K562 (cell line): ENCODE results near the gene DOCK4. TPM values are rescaled to one million over a fixed set of nuclear protein-coding genes. Genes with fewer than 3 reads are reported as not detected.
A peak's percentile ranks its signal among the peaks of the same experiment; 100 is the strongest.
"Not testable (repeated sequence)": the region's sequence is repeated elsewhere in the genome, so short reads cannot be mapped to it uniquely, and the experiment has no call there.

ENCODE experiments used
- ATAC-seq: fragments of 200-7000 bp; cut with Tn5 transposase; 3 replicates; pipeline ENCODE4 v1.9.1; 2020; ENCODE audit warnings: moderate library complexity
- BruUV-seq: library from RNA; stranded (reverse); fragments of 400-500 nt; replicated peaks from 2 replicates; lab custom pipeline; 2021; lab: Mats Ljungman, UMichigan
- CTCF ChIA-PET: fragments of 300-600 bp; formaldehyde crosslinking; extraction: SDS; loops from one replicate; lab custom pipeline; 2021; ENCODE audit warnings: low intra/inter-chr PET ratio; lab: Yijun Ruan, JAX
- POLR2A ChIA-PET: fragments of 300-600, 350-650 bp; sonication (Branson Sonifier 250); formaldehyde crosslinking; extraction: SDS; loops from one replicate; lab custom pipeline; 2021; ENCODE audit warnings: antibody characterized with exemption, inconsistent platforms; lab: Yijun Ruan, JAX
- DNase-seq, 4 experiments: peaks; one replicate each; pipeline versions ENCODE4 v3.0.0 to v3.0.0-alpha.2; 2011 to 2018; ENCODE audit warnings: low spot score in 3 of 4, mixed read lengths in 3 of 4; ENCODE audit errors: extremely low read depth in 1 of 4
- FAIRE-seq: peaks from 2 replicates; lab custom pipeline; 2011; peaks lifted over from hg19 to GRCh38; lab: Jason Lieb, UNC
- H2AFZ ChIP-seq: 2 replicates; pipeline ENCODE4 v1.6.0; 2011; ENCODE audit warnings: low read depth, low read length, control low read depth, inconsistent platforms
- H3K27ac ChIP-seq: fragments of 200-600 bp; 3 replicates; pipeline ENCODE4 v1.8.0; 2011; ENCODE audit warnings: low read depth, mild to moderate bottlenecking, control low read depth, inconsistent platforms, low read length, moderate library complexity, mixed read lengths; ENCODE audit errors: extremely low read depth
- H3K27me3 ChIP-seq, 2 experiments: fragments of 300-600 bp in 1 of 2; 2 replicates in 1 of 2; 3 replicates in 1 of 2; pipeline versions ENCODE4 v1.6.0 to v1.8.0; 2011; ENCODE audit warnings: inconsistent platforms in 2 of 2, low read length in 2 of 2, mild to moderate bottlenecking in 1 of 2, mixed read lengths in 1 of 2, moderate library complexity in 1 of 2; ENCODE audit not compliant: control insufficient read depth in 2 of 2, insufficient read depth in 2 of 2
- H3K36me3 ChIP-seq: fragments of 300-600 bp; 3 replicates; pipeline ENCODE4 v1.8.0; 2011; ENCODE audit warnings: mild to moderate bottlenecking, low read length, inconsistent platforms; ENCODE audit not compliant: control insufficient read depth, insufficient read depth
- H3K4me1 ChIP-seq, 2 experiments: fragments of 200-600 bp in 1 of 2; replicated peaks in 1 of 2; 2 replicates in 1 of 2; 3 replicates in 1 of 2; pipeline versions ENCODE4 v1.5.1 to v1.8.0; 2011; ENCODE audit warnings: inconsistent platforms in 2 of 2, low read length in 2 of 2, mild to moderate bottlenecking in 1 of 2, mixed read lengths in 1 of 2, moderate library complexity in 1 of 2; ENCODE audit not compliant: control insufficient read depth in 2 of 2, insufficient read depth in 2 of 2
- H3K4me2 ChIP-seq: 2 replicates; pipeline ENCODE4 v1.6.1; 2011; ENCODE audit warnings: low read length, control low read depth, inconsistent platforms, mixed read lengths; ENCODE audit not compliant: insufficient read depth
- H3K4me3 ChIP-seq: fragments of 200-600 bp; sonication (generic), shearing (Covaris generic); 2 replicates; pipeline ENCODE4 v1.5.1; 2016; ENCODE audit warnings: control low read depth, inconsistent platforms
- H3K79me2 ChIP-seq: fragments of 200-600 bp; 3 replicates; pipeline ENCODE4 v1.8.0; 2011; ENCODE audit warnings: low read length, inconsistent platforms; ENCODE audit not compliant: control insufficient read depth, insufficient read depth
- H3K9ac ChIP-seq, 2 experiments: 2 replicates each; pipeline versions ENCODE4 v1.6.0 to v1.6.1; 2011; ENCODE audit warnings: low read depth in 2 of 2, low read length in 2 of 2, control low read depth in 1 of 2, inconsistent platforms in 1 of 2, mild to moderate bottlenecking in 1 of 2, mixed read lengths in 1 of 2; ENCODE audit not compliant: insufficient read depth in 1 of 2
- H3K9me1 ChIP-seq: one replicate; pipeline ENCODE4 v1.6.0; 2011; ENCODE audit warnings: inconsistent platforms, mild to moderate bottlenecking, low read length, moderate library complexity; ENCODE audit not compliant: control insufficient read depth, insufficient read depth
- H3K9me3 ChIP-seq: replicated peaks from 2 replicates; pipeline ENCODE4 v1.5.1; 2011; ENCODE audit warnings: low read depth, low read length, inconsistent platforms; ENCODE audit not compliant: control insufficient read depth, insufficient read depth
- H4K20me1 ChIP-seq: replicated peaks from 2 replicates; pipeline ENCODE4 v1.6.1; 2011; ENCODE audit warnings: low read length, inconsistent platforms, mixed read lengths; ENCODE audit not compliant: control insufficient read depth, insufficient read depth
- CHD4 ChIP-seq: fragments of 200-600 bp; sonication (generic); IDR thresholded peaks from 3 replicates; pipeline ENCODE4 v1.6.1; 2012; ENCODE audit warnings: low read depth, mild to moderate bottlenecking, mixed read lengths, low read length, inconsistent platforms; ENCODE audit not compliant: insufficient read depth, insufficient replicate concordance, poor library complexity, severe bottlenecking
- EP400 ChIP-seq: fragments of 450-650 bp; IDR thresholded peaks from 2 replicates; pipeline ENCODE4 v1.6.1; 2017; ENCODE audit warnings: antibody characterized with exemption, mild to moderate bottlenecking, moderate library complexity
- WGBS: fragments of 100-300 bp; shearing (Covaris generic); methylation state at CpG from one replicate; pipeline ENCODE4 v1.1.6; 2016; ENCODE audit warnings: low coverage, mixed read lengths; ENCODE audit not compliant: insufficient coverage; ENCODE audit errors: missing lambda C conversion rate; 5-methylcytosine and 5-hydroxymethylcytosine counted together
- in situ Hi-C: fragments of 300-500 bp; cut with MboI; formaldehyde crosslinking; loops from 4 replicates; pipeline ENCODE4 v1.15.0; 2018; ENCODE audit warnings: inconsistent platforms, mixed read lengths
- intact Hi-C: fragments of 100-400 bp; cut with micrococcal nuclease; formaldehyde crosslinking; loops from 2 replicates; pipeline ENCODE4 v1.14.2; 2022
- polyA plus RNA-seq, 8 experiments: library from polyadenylated mRNA; depleted of rRNA in 4 of 8; stranded (reverse) in 5 of 8; unstranded in 3 of 8; fragments of >200 nt; fragmentation: Nextera tagmentation in 2 of 8; fragmentation: Illumina TruSeq in 1 of 8; extraction: Ambion mirVana in 2 of 8; extraction: Trizol in 1 of 8; gene quantifications; 2 replicates each; pipeline versions ENCODE4 v1.2.1 to v1.2.3, GENCODE V29; 2011 to 2014; ENCODE audit warnings: inconsistent platforms in 1 of 8, missing spikeins in 1 of 8
- total RNA-seq, 7 experiments: library from RNA; depleted of rRNA in 6 of 7; stranded (reverse); fragments of >200 nt in 6 of 7; fragmentation: Illumina TruSeq in 2 of 7; extraction: Trizol in 2 of 7; gene quantifications; 2 replicates each; pipeline versions ENCODE4 v1.2.1 to v1.2.3, GENCODE V29; 2011 to 2021; ENCODE audit warnings: low replicate concordance in 1 of 7
- TF ChIP-seq, protein P1 (sequence below): fragments of 250-450 bp; sonication (Bioruptor Pico); IDR thresholded peaks from 2 replicates; pipeline ENCODE4 v1.8.0; 2022; ENCODE audit warnings: inconsistent platforms, mild to moderate bottlenecking, moderate library complexity, borderline replicate concordance

DOCK4 gene
- total and polyA plus RNA-seq, 9 of the 15 experiments (the other 6 are each of a cell fraction or from before 2014, with no cell fraction given) = 0.42 to 5.7 (median 2.3) TPM

DNA sequence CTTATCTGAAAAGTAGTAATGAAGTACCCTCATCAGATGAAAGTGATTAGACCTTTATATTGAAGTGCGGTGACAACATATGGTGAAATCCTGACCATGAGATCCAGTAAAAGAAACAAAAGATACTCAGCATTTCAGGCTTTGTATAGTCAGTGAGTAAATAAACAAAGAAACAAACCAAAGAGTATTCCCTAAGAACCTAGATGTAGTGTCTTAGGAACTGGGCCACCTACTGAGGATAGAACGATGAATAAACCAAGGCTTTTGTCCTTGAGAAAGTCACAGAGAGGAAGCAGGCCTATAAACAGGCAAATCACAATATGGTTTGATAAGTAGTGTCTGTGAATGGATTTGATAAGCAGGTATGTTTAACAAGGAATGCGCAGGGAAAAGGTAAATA is 46.5 kb upstream of the DOCK4 start:
- DNase-seq (no peak), FAIRE-seq (no peak), ATAC-seq (no peak)
- Histone ChIP-seq H3K9me3 (no peaks in the 10 kb centered on the region), H2AFZ (no peak overlapping the region), H3K27ac (no peak overlapping the region), H3K27me3 (peaks cover 0 to 4% of the 10 kb centered on the region in 2 experiments; a peak in 2 of 5 replicates), H4K20me1 (no peaks in the 10 kb centered on the region), H3K9ac (no peak overlapping the region), H3K36me3 (no peaks in the 10 kb centered on the region), H3K4me3 (no peak overlapping the region), H3K79me2 (no peaks in the 10 kb centered on the region), H3K9me1 (no peaks in the 10 kb centered on the region), H3K4me1 (no peaks in the 10 kb centered on the region), H3K4me2 (no peak overlapping the region)
- in situ Hi-C loops = no loop called here
- ChIA-PET CTCF (no interaction called here), POLR2A (no interaction called here)
- intact Hi-C loops = no loop called here
- no TSS peak for BruUV-seq
- WGBS = 29% methylated on average over 3 of the region's 3 CpGs
- TF ChIP-seq, protein P1, sequence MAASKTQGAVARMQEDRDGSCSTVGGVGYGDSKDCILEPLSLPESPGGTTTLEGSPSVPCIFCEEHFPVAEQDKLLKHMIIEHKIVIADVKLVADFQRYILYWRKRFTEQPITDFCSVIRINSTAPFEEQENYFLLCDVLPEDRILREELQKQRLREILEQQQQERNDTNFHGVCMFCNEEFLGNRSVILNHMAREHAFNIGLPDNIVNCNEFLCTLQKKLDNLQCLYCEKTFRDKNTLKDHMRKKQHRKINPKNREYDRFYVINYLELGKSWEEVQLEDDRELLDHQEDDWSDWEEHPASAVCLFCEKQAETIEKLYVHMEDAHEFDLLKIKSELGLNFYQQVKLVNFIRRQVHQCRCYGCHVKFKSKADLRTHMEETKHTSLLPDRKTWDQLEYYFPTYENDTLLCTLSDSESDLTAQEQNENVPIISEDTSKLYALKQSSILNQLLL = peak; percentile 7; the same call in 1 of the 2 replicates
- TF ChIP-seq EP400 = no peak

DNA sequence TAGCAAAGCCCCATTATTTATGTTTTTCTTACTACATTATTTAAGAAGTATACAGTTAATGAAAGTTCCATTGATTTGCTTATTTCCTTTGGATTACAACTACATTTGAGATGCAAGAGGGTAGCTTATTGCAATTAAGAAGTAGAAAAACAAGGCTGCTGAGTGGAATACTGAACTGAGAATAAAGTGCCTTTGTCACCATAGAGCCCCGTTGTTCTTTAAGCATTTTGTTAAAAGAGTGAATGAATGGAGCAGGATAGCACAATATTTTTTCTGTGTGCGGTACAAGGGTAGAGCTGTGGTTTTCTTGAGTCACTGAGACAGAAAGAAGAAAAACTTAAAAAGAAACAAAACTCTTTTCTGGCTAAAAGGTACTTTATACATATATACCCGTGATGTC is 45.9 kb upstream of the DOCK4 start:
- FAIRE-seq = no peak
- H3K36me3 ChIP-seq = no peaks in the 10 kb centered on the region
- H3K27me3 ChIP-seq = peaks cover 0 to 4% of the 10 kb centered on the region in 2 experiments; a peak in 2 of 5 replicates
- in situ Hi-C loops = no loop called here
- H3K27ac ChIP-seq = no peak overlapping the region
- H3K9ac ChIP-seq = no peak overlapping the region
- TF ChIP-seq CHD4 = no peak
- TF ChIP-seq, protein P1 = peak; percentile 75; the same call in 1 of the 2 replicates
- H4K20me1 ChIP-seq = no peaks in the 10 kb centered on the region
- BruUV-seq = no TSS peak
- intact Hi-C loops = no loop called here
- POLR2A ChIA-PET = no interaction called here
- H3K4me2 ChIP-seq = no peak overlapping the region
- H3K4me3 ChIP-seq = no peak overlapping the region
- no peak for ATAC-seq
- no peak overlapping the region for H2AFZ ChIP-seq
- no peaks in the 10 kb centered on the region for H3K79me2 ChIP-seq
- no peaks in the 10 kb centered on the region for H3K9me3 ChIP-seq
- no peaks in the 10 kb centered on the region for H3K9me1 ChIP-seq
- no peak for DNase-seq
- CTCF ChIA-PET = no interaction called here
- H3K4me1 ChIP-seq = no peaks in the 10 kb centered on the region
- 30% methylated on average over 3 of the region's 3 CpGs for WGBS

DNA sequence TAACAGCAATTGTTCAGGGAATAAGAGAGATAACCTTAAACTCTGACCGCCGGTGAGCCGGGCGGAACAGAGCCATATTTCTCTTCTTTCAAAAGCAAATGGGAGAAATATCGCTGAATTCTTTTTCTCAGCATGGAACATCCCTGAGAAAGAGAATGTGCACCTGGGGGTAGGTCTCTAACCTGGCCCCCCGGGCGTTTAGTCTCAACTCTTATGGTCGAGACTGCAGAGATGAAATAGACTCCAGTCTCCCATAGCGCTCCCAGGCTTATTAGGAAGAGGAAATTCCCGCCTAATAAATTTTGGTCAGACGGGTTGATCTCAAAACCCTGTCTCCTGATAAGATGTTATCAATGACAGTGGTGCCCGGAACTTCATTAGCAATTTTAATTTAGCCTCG is 43.8 kb upstream of the DOCK4 start:
- H3K9ac ChIP-seq, ATAC-seq, CTCF ChIA-PET, H3K4me2 ChIP-seq, DNase-seq, FAIRE-seq, intact Hi-C loops, H3K9me1 ChIP-seq, H3K27me3 ChIP-seq, H3K9me3 ChIP-seq, H3K36me3 ChIP-seq, in situ Hi-C loops, H3K4me1 ChIP-seq, H3K4me3 ChIP-seq, H4K20me1 ChIP-seq, H2AFZ ChIP-seq, H3K27ac ChIP-seq, BruUV-seq, POLR2A ChIA-PET, H3K79me2 ChIP-seq: not testable (repeated sequence)
- WGBS = 35% methylated on average over 8 of the region's 13 CpGs
